ENCODE results near the gene ROCK2.

The ROCK2 gene

DNA sequence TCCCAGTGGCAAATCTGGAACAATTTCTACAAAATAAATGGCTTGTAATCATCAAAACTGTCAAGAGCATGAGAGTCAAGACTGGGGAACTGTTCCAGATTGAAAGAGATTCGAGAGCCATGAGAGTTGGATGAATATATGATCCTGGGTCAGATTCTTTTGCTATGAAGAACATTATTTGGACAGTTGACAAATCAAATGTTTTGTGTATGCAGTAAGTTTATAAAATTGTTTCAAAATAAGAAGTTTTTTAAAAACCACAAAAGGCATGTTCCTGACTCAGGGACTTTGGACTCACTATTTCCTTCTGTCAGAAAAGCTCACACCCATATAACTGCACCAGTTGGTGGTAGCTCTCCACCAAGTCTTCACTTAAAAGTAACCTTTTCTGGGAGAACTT lies 38.5 kb downstream of the ROCK2 start:
- Histone ChIP-seq H3K4me1 (ENCODE audit: control insufficient read depth, insufficient read depth, low read length) (peaks cover 14% of the 10 kb centered on the region), H3K36me3 (ENCODE audit: control insufficient read depth in 2 of 2, insufficient read depth in 1 of 2, low read length in 2 of 2) (no peaks in the 10 kb centered on the region), H3K4me3 (ENCODE audit: low read depth, low read length) (no peak overlapping the region), H3K9me3 (ENCODE audit: control insufficient read depth, insufficient read depth, low read depth, low read length) (no peaks in the 10 kb centered on the region), H3K27ac (ENCODE audit: extremely low read depth, low read depth, low read length) (no peak overlapping the region)
- TF ChIP-seq ZNF19 (tag by site-specific recombination; IDR thresholded peaks at IDR 0.05; ENCODE audit: low read depth) (no peak), ZNF529 (tag by site-specific recombination; IDR thresholded peaks at IDR 0.05; ENCODE audit: insufficient replicate concordance) (no peak), FEZF1 (tag by site-specific recombination; IDR thresholded peaks at IDR 0.05) (no peak), ZNF138 (tag by site-specific recombination; IDR thresholded peaks at IDR 0.05; ENCODE audit: borderline replicate concordance) (no peak), ZBTB6 (tag by site-specific recombination; IDR thresholded peaks at IDR 0.05) (no peak), ZNF214 (tag by site-specific recombination; IDR thresholded peaks at IDR 0.05; ENCODE audit: borderline replicate concordance) (no peak), ZNF155 (tag by site-specific recombination; IDR thresholded peaks at IDR 0.05) (no peak), PRDM1 (tag by site-specific recombination; IDR thresholded peaks at IDR 0.05) (no peak), ZNF2 (tag by site-specific recombination; IDR thresholded peaks at IDR 0.05) (no peak), KLF9 (tag by site-specific recombination; IDR thresholded peaks at IDR 0.05; ENCODE audit: low read depth) (no peak), ZBTB48 (tag by site-specific recombination; IDR thresholded peaks at IDR 0.05) (no peak), ZNF623 (tag by site-specific recombination; IDR thresholded peaks at IDR 0.05) (no peak), ZNF692 (tag by site-specific recombination; IDR thresholded peaks at IDR 0.05) (no peak)
- CTCF ChIA-PET: interaction anchor here (0.6 kb wide), 2 partner anchors 1295 to 1685 kb away, joined by 3 read pairs; no protein-coding TSS in a partner anchor
- POLR2A ChIA-PET: no interaction called here

DNA sequence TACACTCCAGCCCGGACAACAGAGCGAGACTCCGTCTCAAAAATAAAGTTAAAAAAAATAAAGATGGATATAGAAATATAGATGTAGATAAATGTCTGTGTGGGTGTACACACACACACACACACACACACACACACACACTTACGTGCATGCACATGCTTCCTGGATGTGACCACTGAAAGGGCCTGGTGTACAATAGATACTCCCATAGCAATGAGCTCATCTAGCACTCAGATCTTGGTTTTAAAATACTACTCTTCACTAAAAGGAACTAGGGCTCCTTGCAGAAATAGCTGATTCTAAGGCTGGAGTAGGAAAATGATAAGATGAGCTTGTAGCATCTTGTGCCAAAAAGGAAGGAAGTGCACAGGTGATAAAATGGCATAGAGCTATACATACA lies 39.1 kb downstream of the ROCK2 start:
- TF ChIP-seq, protein P1, sequence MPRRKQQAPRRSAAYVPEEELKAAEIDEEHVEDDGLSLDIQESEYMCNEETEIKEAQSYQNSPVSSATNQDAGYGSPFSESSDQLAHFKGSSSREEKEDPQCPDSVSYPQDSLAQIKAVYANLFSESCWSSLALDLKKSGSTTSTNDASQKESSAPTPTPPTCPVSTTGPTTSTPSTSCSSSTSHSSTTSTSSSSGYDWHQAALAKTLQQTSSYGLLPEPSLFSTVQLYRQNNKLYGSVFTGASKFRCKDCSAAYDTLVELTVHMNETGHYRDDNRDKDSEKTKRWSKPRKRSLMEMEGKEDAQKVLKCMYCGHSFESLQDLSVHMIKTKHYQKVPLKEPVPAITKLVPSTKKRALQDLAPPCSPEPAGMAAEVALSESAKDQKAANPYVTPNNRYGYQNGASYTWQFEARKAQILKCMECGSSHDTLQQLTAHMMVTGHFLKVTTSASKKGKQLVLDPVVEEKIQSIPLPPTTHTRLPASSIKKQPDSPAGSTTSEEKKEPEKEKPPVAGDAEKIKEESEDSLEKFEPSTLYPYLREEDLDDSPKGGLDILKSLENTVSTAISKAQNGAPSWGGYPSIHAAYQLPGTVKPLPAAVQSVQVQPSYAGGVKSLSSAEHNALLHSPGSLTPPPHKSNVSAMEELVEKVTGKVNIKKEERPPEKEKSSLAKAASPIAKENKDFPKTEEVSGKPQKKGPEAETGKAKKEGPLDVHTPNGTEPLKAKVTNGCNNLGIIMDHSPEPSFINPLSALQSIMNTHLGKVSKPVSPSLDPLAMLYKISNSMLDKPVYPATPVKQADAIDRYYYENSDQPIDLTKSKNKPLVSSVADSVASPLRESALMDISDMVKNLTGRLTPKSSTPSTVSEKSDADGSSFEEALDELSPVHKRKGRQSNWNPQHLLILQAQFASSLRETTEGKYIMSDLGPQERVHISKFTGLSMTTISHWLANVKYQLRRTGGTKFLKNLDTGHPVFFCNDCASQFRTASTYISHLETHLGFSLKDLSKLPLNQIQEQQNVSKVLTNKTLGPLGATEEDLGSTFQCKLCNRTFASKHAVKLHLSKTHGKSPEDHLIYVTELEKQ (tag by site-specific recombination; IDR thresholded peaks at IDR 0.05; ENCODE audit: borderline replicate concordance): no peak
- TF ChIP-seq, protein P2, sequence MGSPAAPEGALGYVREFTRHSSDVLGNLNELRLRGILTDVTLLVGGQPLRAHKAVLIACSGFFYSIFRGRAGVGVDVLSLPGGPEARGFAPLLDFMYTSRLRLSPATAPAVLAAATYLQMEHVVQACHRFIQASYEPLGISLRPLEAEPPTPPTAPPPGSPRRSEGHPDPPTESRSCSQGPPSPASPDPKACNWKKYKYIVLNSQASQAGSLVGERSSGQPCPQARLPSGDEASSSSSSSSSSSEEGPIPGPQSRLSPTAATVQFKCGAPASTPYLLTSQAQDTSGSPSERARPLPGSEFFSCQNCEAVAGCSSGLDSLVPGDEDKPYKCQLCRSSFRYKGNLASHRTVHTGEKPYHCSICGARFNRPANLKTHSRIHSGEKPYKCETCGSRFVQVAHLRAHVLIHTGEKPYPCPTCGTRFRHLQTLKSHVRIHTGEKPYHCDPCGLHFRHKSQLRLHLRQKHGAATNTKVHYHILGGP (tag by site-specific recombination; IDR thresholded peaks at IDR 0.05): no peak
- TF ChIP-seq MEIS1 (CRISPR knock-in tag; IDR thresholded peaks at IDR 0.05; ENCODE audit: borderline replicate concordance): no peak
- TF ChIP-seq ZBTB17 (tag by site-specific recombination; IDR thresholded peaks at IDR 0.05): no peak
- no peak for TF ChIP-seq SALL2 (tag by site-specific recombination; IDR thresholded peaks at IDR 0.05; ENCODE audit: borderline replicate concordance)
- TF ChIP-seq ZNF561 (tag by site-specific recombination; IDR thresholded peaks at IDR 0.05; ENCODE audit: borderline replicate concordance): no peak
- TF ChIP-seq SCRT2 (tag by site-specific recombination; IDR thresholded peaks at IDR 0.05): no peak
- TF ChIP-seq ZNF76 (tag by site-specific recombination; IDR thresholded peaks at IDR 0.05; ENCODE audit: borderline replicate concordance, low read depth): no peak
- no peak for TF ChIP-seq GLIS2 (tag by site-specific recombination; IDR thresholded peaks at IDR 0.05)
- TF ChIP-seq ZNF792 (tag by site-specific recombination; IDR thresholded peaks at IDR 0.05): no peak
- TF ChIP-seq ZFP37 (tag by site-specific recombination; IDR thresholded peaks at IDR 0.05): no peak
- TF ChIP-seq ZNF311 (tag by site-specific recombination; IDR thresholded peaks at IDR 0.05; ENCODE audit: borderline replicate concordance): no peak
- Histone ChIP-seq H3K9me3 (ENCODE audit: control insufficient read depth, insufficient read depth, low read depth, low read length) (no peaks in the 10 kb centered on the region), H3K27ac (ENCODE audit: extremely low read depth, low read depth, low read length) (no peak overlapping the region), H3K36me3 (ENCODE audit: control insufficient read depth in 2 of 2, insufficient read depth in 1 of 2, low read length in 2 of 2) (no peaks in the 10 kb centered on the region), H3K4me1 (ENCODE audit: control insufficient read depth, insufficient read depth, low read length) (peaks cover 8% of the 10 kb centered on the region), H3K4me3 (ENCODE audit: low read depth, low read length) (no peak overlapping the region)
- CTCF ChIA-PET: interaction anchor here (0.6 kb wide), 1 partner anchor 1295 kb away, joined by 3 read pairs; no protein-coding TSS in a partner anchor
- POLR2A ChIA-PET: interaction anchor here (0.6 kb wide), 1 partner anchor 39 kb away, joined by 3 read pairs; the partner anchor contains the start of gene ROCK2

Data from HEK293 (cell line).